Upper lobe of left lung (tissue), 6 donors: Measurements from ENCODE around the gene HLA-DRA. TPM values are rescaled to one million over a fixed set of nuclear protein-coding genes. Genes with fewer than 3 reads are reported as not detected.
A peak's percentile ranks its signal among the peaks of the same experiment; 100 is the strongest.

ENCODE experiments used
- ATAC-seq, 2 donors: fragments of 200-7000 bp; cut with Tn5 transposase; one replicate each; pipeline ENCODE4 v1.9.1; 2022; ENCODE audit warnings: mild to moderate bottlenecking in 2 of 2, moderate library complexity in 2 of 2; ENCODE audit not compliant: low FRiP score in 2 of 2
- DNase-seq, 2 donors: peaks; one replicate each; pipeline ENCODE4 v3.0.0-alpha.2; 2019 to 2020
- H3K27ac ChIP-seq, 4 donors: fragments of 200-600 bp; sonication (generic); one replicate each; pipeline ENCODE4 v1.5.1; 2016 to 2019
- H3K27me3 ChIP-seq, 4 donors: fragments of 200-600 bp; sonication (generic); one replicate each; pipeline ENCODE4 v1.5.1; 2017 to 2019
- H3K36me3 ChIP-seq, 4 donors: fragments of 200-600 bp; sonication (generic); one replicate each; pipeline ENCODE4 v1.5.1; 2016 to 2019
- H3K4me1 ChIP-seq, 4 donors: fragments of 200-600 bp; sonication (generic); one replicate each; pipeline ENCODE4 v1.5.1; 2018 to 2019
- H3K4me3 ChIP-seq, 4 donors: fragments of 200-600 bp; sonication (generic); one replicate each; pipeline ENCODE4 v1.5.1; 2017 to 2019; ENCODE audit warnings: mild to moderate bottlenecking in 2 of 4, moderate library complexity in 1 of 4
- H3K9me3 ChIP-seq, 4 donors: fragments of 200-600 bp; sonication (generic); one replicate each; pipeline ENCODE4 v1.5.1; 2018 to 2019
- EP300 ChIP-seq, 4 donors: sonication (generic); formaldehyde crosslinking; IDR thresholded peaks; one replicate each; pipeline ENCODE4 v1.5.1; 2017; ENCODE audit warnings: antibody characterized with exemption in 4 of 4, control low read depth in 2 of 4
- POLR2A ChIP-seq, 4 donors: fragments of 450-650 bp; IDR thresholded peaks; one replicate each; pipeline ENCODE4 v1.5.1; 2016 to 2017; ENCODE audit warnings: antibody characterized with exemption in 4 of 4, mild to moderate bottlenecking in 2 of 4
- POLR2AphosphoS5 ChIP-seq, 2 donors: sonication (generic); formaldehyde crosslinking; IDR thresholded peaks; one replicate each; pipeline ENCODE4 v1.5.1; 2017; ENCODE audit warnings: antibody characterized with exemption in 2 of 2
- WGBS, 2 donors: methylation state at CpG; one replicate each; pipeline ENCODE4 v1.1.5; 2017 to 2018; 5-methylcytosine and 5-hydroxymethylcytosine counted together
- total RNA-seq, 6 donors: library from RNA; depleted of rRNA in 4 of 6; stranded (reverse); fragments of >200 nt in 4 of 6; gene quantifications; one replicate each; pipeline versions ENCODE4 v1.1.0 to v1.2.1, GENCODE V29; 2016 to 2021
- TF ChIP-seq, protein P1 (sequence below), 6 experiments: fragments of 450-650 bp in 4 of 6; fragments of 200-600 bp in 2 of 6; sonication (generic) in 2 of 6; IDR thresholded peaks; one replicate each; pipeline ENCODE4 v1.5.1; 2016 to 2019; ENCODE audit warnings: antibody characterized with exemption in 6 of 6
- donor health status: DM: no; HTN: no; CAD: no; lungs with moderate emphysema.
- donor health status: DM: no; HTN: yes; CAD: no; lungs with severe emphysema.

The HLA-DRA gene
- total RNA-seq, 6 donors from 2014 or later, result 202 to 2,231 (median 1,304) TPM

DNA sequence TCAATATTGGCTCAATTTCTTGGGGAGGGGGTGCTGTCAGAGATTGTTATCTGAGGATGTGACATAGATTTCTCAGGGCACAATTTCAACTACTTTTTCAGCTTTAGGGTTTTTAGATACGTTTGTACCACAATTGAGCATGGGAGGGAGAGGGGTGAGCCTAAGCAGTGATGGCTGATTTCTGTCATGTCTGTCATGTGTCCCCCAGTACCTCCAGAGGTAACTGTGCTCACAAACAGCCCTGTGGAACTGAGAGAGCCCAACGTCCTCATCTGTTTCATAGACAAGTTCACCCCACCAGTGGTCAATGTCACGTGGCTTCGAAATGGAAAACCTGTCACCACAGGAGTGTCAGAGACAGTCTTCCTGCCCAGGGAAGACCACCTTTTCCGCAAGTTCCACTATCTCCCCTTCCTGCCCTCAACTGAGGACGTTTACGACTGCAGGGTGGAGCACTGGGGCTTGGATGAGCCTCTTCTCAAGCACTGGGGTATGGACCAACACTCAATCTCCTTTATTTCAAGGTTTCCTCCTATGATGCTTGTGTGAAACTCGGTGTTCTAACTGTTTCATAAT, 3.4 kb downstream of the HLA-DRA start:
- H3K4me1 ChIP-seq, result peaks cover 5 to 26% (median 18%) of the 10 kb centered on the region in 4 donors
- H3K4me3 ChIP-seq, result peak overlapping the region in 1 of 4 donors; percentile 68
- TF ChIP-seq, protein P1, sequence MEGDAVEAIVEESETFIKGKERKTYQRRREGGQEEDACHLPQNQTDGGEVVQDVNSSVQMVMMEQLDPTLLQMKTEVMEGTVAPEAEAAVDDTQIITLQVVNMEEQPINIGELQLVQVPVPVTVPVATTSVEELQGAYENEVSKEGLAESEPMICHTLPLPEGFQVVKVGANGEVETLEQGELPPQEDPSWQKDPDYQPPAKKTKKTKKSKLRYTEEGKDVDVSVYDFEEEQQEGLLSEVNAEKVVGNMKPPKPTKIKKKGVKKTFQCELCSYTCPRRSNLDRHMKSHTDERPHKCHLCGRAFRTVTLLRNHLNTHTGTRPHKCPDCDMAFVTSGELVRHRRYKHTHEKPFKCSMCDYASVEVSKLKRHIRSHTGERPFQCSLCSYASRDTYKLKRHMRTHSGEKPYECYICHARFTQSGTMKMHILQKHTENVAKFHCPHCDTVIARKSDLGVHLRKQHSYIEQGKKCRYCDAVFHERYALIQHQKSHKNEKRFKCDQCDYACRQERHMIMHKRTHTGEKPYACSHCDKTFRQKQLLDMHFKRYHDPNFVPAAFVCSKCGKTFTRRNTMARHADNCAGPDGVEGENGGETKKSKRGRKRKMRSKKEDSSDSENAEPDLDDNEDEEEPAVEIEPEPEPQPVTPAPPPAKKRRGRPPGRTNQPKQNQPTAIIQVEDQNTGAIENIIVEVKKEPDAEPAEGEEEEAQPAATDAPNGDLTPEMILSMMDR (IDR thresholded peaks at IDR 0.05), result no peak
- TF ChIP-seq POLR2AphosphoS5 (IDR thresholded peaks at IDR 0.05), result no peak
- no peak overlapping the region for H3K27ac ChIP-seq
- H3K27me3 ChIP-seq, result no peaks in the 10 kb centered on the region
- H3K9me3 ChIP-seq, result no peaks in the 10 kb centered on the region
- DNase-seq (no peak), ATAC-seq (no peak)
- peaks cover 6 to 24% (median 16%) of the 10 kb centered on the region in 4 donors for H3K36me3 ChIP-seq
- 76 to 85% methylated on average over 8 of the region's 8 CpGs for WGBS, 2 donors

DNA sequence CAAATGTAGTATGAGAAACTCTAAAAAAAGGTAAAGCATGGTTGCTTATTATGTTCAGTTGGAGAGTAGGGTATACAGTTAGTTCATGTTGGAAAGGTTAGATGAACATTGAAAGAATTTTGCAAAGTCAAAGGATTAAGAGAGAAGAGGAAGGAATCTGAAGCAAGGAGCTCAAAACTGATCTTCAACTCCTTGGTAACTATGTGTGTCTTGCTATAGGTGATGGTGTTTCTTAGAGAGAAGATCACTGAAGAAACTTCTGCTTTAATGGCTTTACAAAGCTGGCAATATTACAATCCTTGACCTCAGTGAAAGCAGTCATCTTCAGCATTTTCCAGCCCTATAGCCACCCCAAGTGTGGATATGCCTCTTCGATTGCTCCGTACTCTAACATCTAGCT, 4.7 kb downstream of the HLA-DRA start:
- Histone ChIP-seq H3K36me3 (peaks cover 6 to 24% (median 16%) of the 10 kb centered on the region in 4 donors), H3K9me3 (no peaks in the 10 kb centered on the region), H3K4me3 (no peak overlapping the region), H3K27ac (no peak overlapping the region), H3K4me1 (peaks cover 5 to 23% (median 14%) of the 10 kb centered on the region in 4 donors), H3K27me3 (no peaks in the 10 kb centered on the region)
- no peak for TF ChIP-seq EP300 (IDR thresholded peaks at IDR 0.05)
- no peak for TF ChIP-seq POLR2A (IDR thresholded peaks at IDR 0.05)
- TF ChIP-seq, protein P1 (IDR thresholded peaks at IDR 0.05), result no peak
- no peak for TF ChIP-seq POLR2AphosphoS5 (IDR thresholded peaks at IDR 0.05)
- DNase-seq (no peak), ATAC-seq (no peak)
- 87 to 100% methylated on average over 2 of the region's 2 CpGs for WGBS, 2 donors

GRCh38 chr6:32445321-32445854, 5.7 kb downstream of the HLA-DRA start:
- no peaks in the 10 kb centered on the region for H3K27me3 ChIP-seq
- ATAC-seq (no peak), DNase-seq (no peak)
- H3K4me3 ChIP-seq, result no peak overlapping the region
- peaks cover 6 to 24% (median 16%) of the 10 kb centered on the region in 4 donors for H3K36me3 ChIP-seq
- TF ChIP-seq, protein P1 (IDR thresholded peaks at IDR 0.05), result no peak
- TF ChIP-seq POLR2A (IDR thresholded peaks at IDR 0.05) (no peak), POLR2AphosphoS5 (IDR thresholded peaks at IDR 0.05) (no peak), EP300 (IDR thresholded peaks at IDR 0.05) (no peak)
- no peak overlapping the region for H3K27ac ChIP-seq
- peaks cover 5 to 20% (median 11%) of the 10 kb centered on the region in 4 donors for H3K4me1 ChIP-seq
- H3K9me3 ChIP-seq, result no peaks in the 10 kb centered on the region
- WGBS, 2 donors, result 58 to 63% methylated on average over 3 of the region's 3 CpGs

GRCh38 chr6:32447932-32448331, 8.2 kb downstream of the HLA-DRA start:
- H3K27ac ChIP-seq, result no peak overlapping the region
- H3K4me3 ChIP-seq, result no peak overlapping the region
- peaks cover 0 to under 1% (median 0%) of the 10 kb centered on the region in 4 donors for H3K4me1 ChIP-seq
- no peak for ATAC-seq
- no peaks in the 10 kb centered on the region for H3K9me3 ChIP-seq
- H3K36me3 ChIP-seq, result peaks cover 6 to 22% (median 10%) of the 10 kb centered on the region in 4 donors
- DNase-seq, result no peak
- TF ChIP-seq EP300 (IDR thresholded peaks at IDR 0.05), result no peak
- no peak for TF ChIP-seq POLR2AphosphoS5 (IDR thresholded peaks at IDR 0.05)
- TF ChIP-seq POLR2A (IDR thresholded peaks at IDR 0.05), result no peak
- TF ChIP-seq, protein P1 (IDR thresholded peaks at IDR 0.05), result no peak
- H3K27me3 ChIP-seq, result no peaks in the 10 kb centered on the region
